HepG2 (cell line): ENCODE measurements around the gene OPRL1. TPM values are rescaled to one million over a fixed set of nuclear protein-coding genes. Genes with fewer than 3 reads are reported as not detected.

Source experiments
- BCLAF1 ChIP-seq: fragments of 450-650 bp; IDR thresholded peaks from 2 replicates; pipeline ENCODE4 v1.6.1; 2017; ENCODE audit warnings: mild to moderate bottlenecking
- CBFB ChIP-seq: sonication (generic); formaldehyde crosslinking; IDR thresholded peaks from 2 replicates; pipeline ENCODE4 v1.4.0; 2020; ENCODE audit warnings: missing genetic modification reagents
- HNRNPH1 ChIP-seq: fragments of 200-400 bp; formaldehyde crosslinking; optimal IDR thresholded peaks from 2 replicates; pipeline ENCODE3; 2017; ENCODE audit warnings: mild to moderate bottlenecking, low read depth, low read length
- IRF2 ChIP-seq: IDR thresholded peaks from 2 replicates; pipeline ENCODE4 v1.6.1; 2018; ENCODE audit warnings: missing genetic modification reagents, missing compliant biosample characterization
- KDM2A ChIP-seq: sonication (generic); formaldehyde crosslinking; IDR thresholded peaks from 2 replicates; pipeline ENCODE4 v1.4.0; 2020; ENCODE audit warnings: low read depth, missing genetic modification reagents, borderline replicate concordance
- KMT2A ChIP-seq: sonication (generic); formaldehyde crosslinking; IDR thresholded peaks from 2 replicates; pipeline ENCODE4 v1.4.0; 2020; ENCODE audit warnings: missing genetic modification reagents
- MAFF ChIP-seq: IDR thresholded peaks from 2 replicates; pipeline ENCODE4 v1.6.1; 2011; ENCODE audit warnings: low read depth, low read length, improper control_type of control experiment
- RFXAP ChIP-seq: sonication (generic); formaldehyde crosslinking; IDR thresholded peaks from 2 replicates; pipeline ENCODE4 v1.4.0; 2020; ENCODE audit warnings: missing genetic modification reagents, borderline replicate concordance
- SALL2 ChIP-seq: sonication (generic); formaldehyde crosslinking; IDR thresholded peaks from 2 replicates; pipeline ENCODE4 v1.8.1; 2023; ENCODE audit warnings: mild to moderate bottlenecking, missing genetic modification reagents, inconsistent platforms
- SCMH1 ChIP-seq: sonication (generic); formaldehyde crosslinking; IDR thresholded peaks from 2 replicates; pipeline ENCODE4 v1.9.0; 2021; ENCODE audit warnings: missing genetic modification reagents, mild to moderate bottlenecking, borderline replicate concordance
- SKI ChIP-seq: fragments of 450-650 bp; IDR thresholded peaks from one replicate; pipeline ENCODE4 v1.6.1; 2018; ENCODE audit warnings: mild to moderate bottlenecking; ENCODE audit not compliant: partially characterized antibody
- SNAI1 ChIP-seq: sonication (generic); formaldehyde crosslinking; IDR thresholded peaks from 2 replicates; pipeline ENCODE4 v1.5.0; 2020; ENCODE audit warnings: mild to moderate bottlenecking, missing genetic modification reagents, borderline replicate concordance
- SP5 ChIP-seq: IDR thresholded peaks from 2 replicates; pipeline ENCODE4 v1.6.1; 2016; ENCODE audit warnings: low read depth, borderline replicate concordance
- ZNF205 ChIP-seq: IDR thresholded peaks from 2 replicates; pipeline ENCODE4 v1.6.1; 2018; ENCODE audit warnings: missing biosample characterization, missing genetic modification reagents
- ZNF225 ChIP-seq: sonication (generic); formaldehyde crosslinking; IDR thresholded peaks from 2 replicates; pipeline ENCODE4 v1.4.0; 2020; ENCODE audit warnings: mild to moderate bottlenecking, missing genetic modification reagents
- ZNF234 ChIP-seq: sonication (generic); formaldehyde crosslinking; conservative IDR thresholded peaks from 2 replicates; pipeline ENCODE4 v1.5.1; 2020; ENCODE audit warnings: mild to moderate bottlenecking, missing genetic modification reagents
- ZNF251 ChIP-seq: sonication (generic); formaldehyde crosslinking; IDR thresholded peaks from 2 replicates; pipeline ENCODE4 v1.9.0; 2021; ENCODE audit warnings: mild to moderate bottlenecking, missing genetic modification reagents
- ZNF281 ChIP-seq: sonication (generic); formaldehyde crosslinking; IDR thresholded peaks from 2 replicates; pipeline ENCODE4 v1.4.0; 2020; ENCODE audit warnings: missing genetic modification reagents, borderline replicate concordance
- ZNF317 ChIP-seq: sonication (generic); formaldehyde crosslinking; IDR thresholded peaks from 2 replicates; pipeline ENCODE4 v1.5.0; 2020; ENCODE audit warnings: mild to moderate bottlenecking, missing genetic modification reagents
- ZNF44 ChIP-seq: sonication (generic); formaldehyde crosslinking; IDR thresholded peaks from 2 replicates; pipeline ENCODE4 v1.5.1; 2020; ENCODE audit warnings: mild to moderate bottlenecking, missing genetic modification reagents
- ZNF510 ChIP-seq: sonication (generic); formaldehyde crosslinking; IDR thresholded peaks from 2 replicates; pipeline ENCODE4 v1.4.0; 2020; ENCODE audit warnings: low read depth, mild to moderate bottlenecking, missing genetic modification reagents
- ZNF564 ChIP-seq: sonication (generic); formaldehyde crosslinking; IDR thresholded peaks from 2 replicates; pipeline ENCODE4 v1.8.1; 2023; ENCODE audit warnings: mild to moderate bottlenecking, missing genetic modification reagents
- ZNF747 ChIP-seq: sonication (generic); formaldehyde crosslinking; IDR thresholded peaks from 2 replicates; pipeline ENCODE4 v1.8.1; 2023; ENCODE audit warnings: missing genetic modification reagents, mild to moderate bottlenecking, borderline replicate concordance
- polyA plus RNA-seq, 8 experiments: library from polyadenylated mRNA; depleted of rRNA in 3 of 8; stranded (reverse) in 7 of 8; unstranded in 1 of 8; fragments of >200 nt; fragmentation: Illumina TruSeq in 4 of 8; extraction: Trizol in 4 of 8; gene quantifications; 2 replicates each; pipeline versions ENCODE4 v1.2.1 to v1.2.3, GENCODE V29; 2011 to 2016; ENCODE audit warnings: low read depth in 4 of 8, missing spikeins in 1 of 8, mixed read lengths in 1 of 8; ENCODE audit not compliant: insufficient read depth in 1 of 8
- total RNA-seq, 5 experiments: library from RNA; depleted of rRNA; stranded (reverse); fragments of >200 nt; fragmentation: Illumina TruSeq; extraction: Trizol; gene quantifications; 2 replicates each; pipeline ENCODE4 v1.2.3, GENCODE V29; 2016; ENCODE audit warnings: low read depth in 1 of 5
- TF ChIP-seq, protein P1 (sequence below): IDR thresholded peaks from 2 replicates; pipeline ENCODE4 v1.6.1; 2016; ENCODE audit warnings: low read depth, borderline replicate concordance

The OPRL1 gene
- total and polyA plus RNA-seq, 2 of the 13 experiments (the other 11 are each of a cell fraction or from before 2014, with no cell fraction given): 0.35 to 0.71 TPM

- no peak for TF ChIP-seq ZNF225
- no peak for TF ChIP-seq ZNF510
- no peak for TF ChIP-seq IRF2 (CRISPR knock-in tag)
- no peak for TF ChIP-seq ZNF234 (CRISPR knock-in tag)
- no peak; the same call in 1 of the 2 replicates for TF ChIP-seq KMT2A
- peak; percentile 7 for TF ChIP-seq SKI
- TF ChIP-seq SP5: no peak
- peak; percentile 53; the same call in 1 of the 2 replicates for TF ChIP-seq KDM2A (CRISPR knock-in tag)
- TF ChIP-seq ZNF747 (CRISPR knock-in tag): no peak
- TF ChIP-seq, protein P1, sequence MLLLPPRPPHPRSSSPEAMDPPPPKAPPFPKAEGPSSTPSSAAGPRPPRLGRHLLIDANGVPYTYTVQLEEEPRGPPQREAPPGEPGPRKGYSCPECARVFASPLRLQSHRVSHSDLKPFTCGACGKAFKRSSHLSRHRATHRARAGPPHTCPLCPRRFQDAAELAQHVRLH: no peak; the same call in 1 of the 2 replicates
- 0 out of 2 replicates have a peak, but pooled peaks have one; percentile 27 for TF ChIP-seq ZNF205 (CRISPR knock-in tag)
- TF ChIP-seq ZNF44 (CRISPR knock-in tag): no peak
- no peak for TF ChIP-seq BCLAF1
- TF ChIP-seq CBFB (CRISPR knock-in tag): no peak
- no peak for TF ChIP-seq SNAI1 (CRISPR knock-in tag)
- TF ChIP-seq MAFF: peak; percentile 17; the same call in 1 of the 2 replicates
- TF ChIP-seq ZNF281 (CRISPR knock-in tag): no peak
- TF ChIP-seq SALL2 (CRISPR knock-in tag): no peak
- TF ChIP-seq ZNF251 (CRISPR knock-in tag): no peak
- 0 out of 2 replicates have a peak, but pooled peaks have one; percentile 16 for TF ChIP-seq ZNF564 (CRISPR knock-in tag)
- no peak for TF ChIP-seq ZNF317 (CRISPR knock-in tag)
- no peak; the same call in 1 of the 2 replicates for TF ChIP-seq RFXAP
- no peak for TF ChIP-seq HNRNPH1
- no peak for TF ChIP-seq SCMH1 (CRISPR knock-in tag)
Observed at GRCh38 chr20:64049060-64049877, 30.6 kb upstream of the OPRL1 start, which contains the start of gene SOX18 (continued).
